WTC11 (cell line): ENCODE results near the gene PDPK1. TPM values are rescaled to one million over a fixed set of nuclear protein-coding genes. Genes with fewer than 3 reads are reported as not detected.

Experiments used
- ATAC-seq: fragments of 200-7000 bp; cut with Tn5 transposase; 2 replicates; pipeline ENCODE4 v1.10.0; 2021; ENCODE audit warnings: mild to moderate bottlenecking, moderate library complexity
- CTCF ChIA-PET: fragments of 300-600 bp; sonication (Branson Sonifier 250); formaldehyde crosslinking; loops from one replicate; lab custom pipeline; 2021; ENCODE audit warnings: antibody characterized with exemption; lab: Charles Lee
- POLR2A ChIA-PET: fragments of 350-600 bp; sonication (Branson Sonifier 250); formaldehyde crosslinking; loops from one replicate; lab custom pipeline; 2021; ENCODE audit warnings: antibody characterized with exemption; lab: Charles Lee
- DNase-seq: peaks from one replicate; pipeline ENCODE4 v3.0.0; 2021; ENCODE audit warnings: low spot score
- H3K27ac Mint-ChIP-seq: 2 replicates; pipeline ENCODE4 v1.8.0; 2021; ENCODE audit warnings: mixed read lengths
- H3K27me3 Mint-ChIP-seq: 2 replicates; pipeline ENCODE4 v1.8.0; 2021; ENCODE audit warnings: low read depth, mild to moderate bottlenecking, moderate library complexity, mixed read lengths
- H3K36me3 Mint-ChIP-seq: 2 replicates; pipeline ENCODE4 v1.8.0; 2021; ENCODE audit warnings: mixed read lengths
- H3K4me1 Mint-ChIP-seq: 2 replicates; pipeline ENCODE4 v1.8.0; 2022; ENCODE audit warnings: mixed read lengths
- H3K4me3 Mint-ChIP-seq: 2 replicates; pipeline ENCODE4 v1.8.0; 2021; ENCODE audit warnings: mild to moderate bottlenecking, moderate library complexity, mixed read lengths
- H3K9me3 Mint-ChIP-seq: 2 replicates; pipeline ENCODE4 v1.8.0; 2021; ENCODE audit warnings: mixed read lengths
- CREB1 ChIP-seq: sonication (generic); formaldehyde crosslinking; IDR thresholded peaks from 2 replicates; pipeline ENCODE4 v1.8.0; 2023; ENCODE audit warnings: mild to moderate bottlenecking, missing genetic modification reagents
- CREM ChIP-seq: sonication (generic); formaldehyde crosslinking; IDR thresholded peaks from 2 replicates; pipeline ENCODE4 v1.8.1; 2022; ENCODE audit warnings: mild to moderate bottlenecking, missing genetic modification reagents, moderate library complexity
- FOXP1 ChIP-seq: sonication (generic); formaldehyde crosslinking; IDR thresholded peaks from 2 replicates; pipeline ENCODE4 v1.8.0; 2022; ENCODE audit warnings: missing genetic modification reagents, mild to moderate bottlenecking, moderate library complexity, borderline replicate concordance
- GABPB1 ChIP-seq: sonication (generic); formaldehyde crosslinking; IDR thresholded peaks from 2 replicates; pipeline ENCODE4 v1.8.1; 2023; ENCODE audit warnings: mild to moderate bottlenecking, missing genetic modification reagents
- KAT7 ChIP-seq: sonication (generic); formaldehyde crosslinking; IDR thresholded peaks from 2 replicates; pipeline ENCODE4 v1.8.1; 2023; ENCODE audit warnings: missing genetic modification reagents, mild to moderate bottlenecking, borderline replicate concordance
- NFE2L1 ChIP-seq: sonication (generic); formaldehyde crosslinking; IDR thresholded peaks from 2 replicates; pipeline ENCODE4 v1.8.1; 2023; ENCODE audit warnings: missing genetic modification reagents
- NR1H2 ChIP-seq: sonication (generic); formaldehyde crosslinking; IDR thresholded peaks from 2 replicates; pipeline ENCODE4 v1.9.0; 2021; ENCODE audit warnings: mild to moderate bottlenecking, moderate library complexity, missing genetic modification reagents
- NR2C2 ChIP-seq: sonication (generic); formaldehyde crosslinking; IDR thresholded peaks from 2 replicates; pipeline ENCODE4 v1.8.0; 2022; ENCODE audit warnings: mild to moderate bottlenecking, missing genetic modification reagents
- RELA ChIP-seq: sonication (generic); formaldehyde crosslinking; IDR thresholded peaks from 2 replicates; pipeline ENCODE4 v1.8.1; 2022; ENCODE audit warnings: missing genetic modification reagents, mild to moderate bottlenecking, borderline replicate concordance
- ZNF219 ChIP-seq: sonication (generic); formaldehyde crosslinking; IDR thresholded peaks from 2 replicates; pipeline ENCODE4 v1.8.0; 2023; ENCODE audit warnings: missing genetic modification reagents, mild to moderate bottlenecking, borderline replicate concordance
- ZNF416 ChIP-seq: fragments of 250-450 bp; sonication (Bioruptor Pico); IDR thresholded peaks from 2 replicates; pipeline ENCODE4 v1.9.0; 2021; ENCODE audit warnings: mild to moderate bottlenecking, inconsistent platforms
- total RNA-seq: library from RNA; stranded (reverse); gene quantifications from 3 replicates; pipeline ENCODE4 v1.2.3, GENCODE V29; 2021
- TF ChIP-seq, protein P1 (sequence below): sonication (generic); formaldehyde crosslinking; conservative IDR thresholded peaks from 2 replicates; pipeline ENCODE4 v1.8.1; 2023; ENCODE audit warnings: mild to moderate bottlenecking, low read depth, missing genetic modification reagents, moderate library complexity
- TF ChIP-seq, protein P2 (sequence below): sonication (generic); formaldehyde crosslinking; conservative IDR thresholded peaks from 2 replicates; pipeline ENCODE4 v1.8.1; 2022; ENCODE audit warnings: mild to moderate bottlenecking, missing genetic modification reagents
- TF ChIP-seq, protein P3 (sequence below): sonication (generic); formaldehyde crosslinking; IDR thresholded peaks from 2 replicates; pipeline ENCODE4 v1.8.1; 2023; ENCODE audit warnings: mild to moderate bottlenecking, missing genetic modification reagents, moderate library complexity
- TF ChIP-seq, protein P4 (sequence below): fragments of 250-450 bp; sonication (Bioruptor Pico); conservative IDR thresholded peaks from 2 replicates; pipeline ENCODE4 v1.9.0; 2021; ENCODE audit warnings: mild to moderate bottlenecking
- TF ChIP-seq, protein P5 (sequence below): sonication (generic); formaldehyde crosslinking; IDR thresholded peaks from 2 replicates; pipeline ENCODE4 v1.8.0; 2022; ENCODE audit warnings: mild to moderate bottlenecking, missing genetic modification reagents
- TF ChIP-seq, protein P6 (sequence below): sonication (generic); formaldehyde crosslinking; IDR thresholded peaks from 2 replicates; pipeline ENCODE4 v1.8.1; 2022; ENCODE audit warnings: low read depth, missing genetic modification reagents, borderline replicate concordance
- TF ChIP-seq, protein P7 (sequence below): fragments of 250-450 bp; sonication (Bioruptor Pico); IDR thresholded peaks from 2 replicates; pipeline ENCODE4 v1.9.0; 2021; ENCODE audit warnings: mild to moderate bottlenecking
- TF ChIP-seq, protein P8 (sequence below): sonication (generic); formaldehyde crosslinking; IDR thresholded peaks from 2 replicates; pipeline ENCODE4 v1.8.1; 2022; ENCODE audit warnings: missing genetic modification reagents, borderline replicate concordance

The PDPK1 gene
- total RNA-seq, 1 experiment from 2014 or later = 31.4 TPM

DNA sequence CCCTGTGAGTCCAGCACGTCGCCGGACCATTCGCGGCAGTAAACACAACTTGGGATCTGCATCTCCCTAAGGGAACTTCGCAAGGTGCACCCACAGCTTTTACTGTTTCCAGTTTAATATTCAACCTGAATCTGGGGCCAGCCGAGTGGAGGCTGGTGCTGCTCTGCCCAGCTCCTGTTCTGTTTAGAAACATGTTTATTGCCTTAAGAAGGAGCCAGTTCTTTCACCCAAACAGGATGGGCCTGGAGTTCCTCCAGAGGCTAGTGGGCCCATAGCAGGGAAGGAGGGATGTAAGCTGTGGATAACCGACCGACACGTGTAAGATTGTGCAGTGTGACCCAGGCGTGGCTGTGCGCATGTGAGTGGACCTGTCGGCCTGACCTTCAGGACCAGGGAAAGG is 45.5 kb upstream of the PDPK1 start:
- H3K9me3 Mint-ChIP-seq = no peaks in the 10 kb centered on the region

DNA sequence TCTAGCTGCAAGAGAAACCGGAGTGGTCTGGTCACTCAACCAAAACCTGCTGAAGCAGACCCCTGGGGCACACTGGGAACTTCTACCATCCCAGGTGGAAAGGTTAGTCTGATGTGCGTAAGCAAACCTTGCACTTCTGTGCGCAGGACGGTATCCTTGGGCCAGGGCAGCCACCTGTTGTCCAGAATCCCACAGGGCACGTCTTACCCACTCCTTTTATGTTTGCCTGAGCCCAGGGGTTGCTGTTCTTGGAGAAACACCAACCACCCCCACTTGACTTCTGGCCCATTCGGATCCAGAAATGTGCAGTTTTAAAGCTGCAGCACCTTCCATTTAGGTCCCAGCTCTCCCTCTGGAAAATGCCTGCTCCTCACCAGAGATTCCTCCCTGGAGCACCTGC is 44.2 kb upstream of the PDPK1 start:
- ATAC-seq (no peak), DNase-seq (no peak)
- Mint-ChIP-seq H3K9me3 (no peaks in the 10 kb centered on the region), H3K4me1 (no peaks in the 10 kb centered on the region), H3K4me3 (no peak overlapping the region), H3K36me3 (peaks cover 5% of the 10 kb centered on the region)
- ChIA-PET CTCF (no interaction called here), POLR2A (no interaction called here)
- TF ChIP-seq NFE2L1 (CRISPR knock-in tag) = no peak
- TF ChIP-seq NR2C2 (CRISPR knock-in tag) = no peak
- TF ChIP-seq RELA (CRISPR knock-in tag) = no peak
- no peak for TF ChIP-seq ZNF416 (CRISPR knock-in tag)
- TF ChIP-seq, protein P1, sequence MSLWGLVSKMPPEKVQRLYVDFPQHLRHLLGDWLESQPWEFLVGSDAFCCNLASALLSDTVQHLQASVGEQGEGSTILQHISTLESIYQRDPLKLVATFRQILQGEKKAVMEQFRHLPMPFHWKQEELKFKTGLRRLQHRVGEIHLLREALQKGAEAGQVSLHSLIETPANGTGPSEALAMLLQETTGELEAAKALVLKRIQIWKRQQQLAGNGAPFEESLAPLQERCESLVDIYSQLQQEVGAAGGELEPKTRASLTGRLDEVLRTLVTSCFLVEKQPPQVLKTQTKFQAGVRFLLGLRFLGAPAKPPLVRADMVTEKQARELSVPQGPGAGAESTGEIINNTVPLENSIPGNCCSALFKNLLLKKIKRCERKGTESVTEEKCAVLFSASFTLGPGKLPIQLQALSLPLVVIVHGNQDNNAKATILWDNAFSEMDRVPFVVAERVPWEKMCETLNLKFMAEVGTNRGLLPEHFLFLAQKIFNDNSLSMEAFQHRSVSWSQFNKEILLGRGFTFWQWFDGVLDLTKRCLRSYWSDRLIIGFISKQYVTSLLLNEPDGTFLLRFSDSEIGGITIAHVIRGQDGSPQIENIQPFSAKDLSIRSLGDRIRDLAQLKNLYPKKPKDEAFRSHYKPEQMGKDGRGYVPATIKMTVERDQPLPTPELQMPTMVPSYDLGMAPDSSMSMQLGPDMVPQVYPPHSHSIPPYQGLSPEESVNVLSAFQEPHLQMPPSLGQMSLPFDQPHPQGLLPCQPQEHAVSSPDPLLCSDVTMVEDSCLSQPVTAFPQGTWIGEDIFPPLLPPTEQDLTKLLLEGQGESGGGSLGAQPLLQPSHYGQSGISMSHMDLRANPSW (CRISPR knock-in tag) = no peak
- TF ChIP-seq CREM (CRISPR knock-in tag) = no peak
- TF ChIP-seq, protein P2, sequence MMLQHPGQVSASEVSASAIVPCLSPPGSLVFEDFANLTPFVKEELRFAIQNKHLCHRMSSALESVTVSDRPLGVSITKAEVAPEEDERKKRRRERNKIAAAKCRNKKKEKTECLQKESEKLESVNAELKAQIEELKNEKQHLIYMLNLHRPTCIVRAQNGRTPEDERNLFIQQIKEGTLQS (CRISPR knock-in tag) = no peak
- TF ChIP-seq, protein P3, sequence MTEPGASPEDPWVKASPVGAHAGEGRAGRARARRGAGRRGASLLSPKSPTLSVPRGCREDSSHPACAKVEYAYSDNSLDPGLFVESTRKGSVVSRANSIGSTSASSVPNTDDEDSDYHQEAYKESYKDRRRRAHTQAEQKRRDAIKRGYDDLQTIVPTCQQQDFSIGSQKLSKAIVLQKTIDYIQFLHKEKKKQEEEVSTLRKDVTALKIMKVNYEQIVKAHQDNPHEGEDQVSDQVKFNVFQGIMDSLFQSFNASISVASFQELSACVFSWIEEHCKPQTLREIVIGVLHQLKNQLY (CRISPR knock-in tag) = no peak
- no peak for TF ChIP-seq KAT7 (CRISPR knock-in tag)
- TF ChIP-seq, all 79 proteins: peak for 0
- H3K27me3 Mint-ChIP-seq = no peaks in the 10 kb centered on the region
- H3K27ac Mint-ChIP-seq = no peak overlapping the region

More for the DNA sequence above, 45.5 kb upstream of the PDPK1 start:
- Mint-ChIP-seq H3K4me1 (0 out of 2 replicates have a peak, but pooled peaks cover under 1% of the 10 kb centered on the region), H3K27ac (no peak overlapping the region), H3K27me3 (no peaks in the 10 kb centered on the region), H3K36me3 (no peaks in the 10 kb centered on the region; the same call in 1 of the 2 replicates), H3K4me3 (no peak overlapping the region)
- ATAC-seq (no peak), DNase-seq (no peak)
- ChIA-PET POLR2A (no interaction called here), CTCF (interaction anchor here (1.5 kb wide), 1 partner anchor 9 kb away, joined by 9 read pairs; no protein-coding TSS in a partner anchor)
- no peak for TF ChIP-seq NR1H2
- TF ChIP-seq, protein P4, sequence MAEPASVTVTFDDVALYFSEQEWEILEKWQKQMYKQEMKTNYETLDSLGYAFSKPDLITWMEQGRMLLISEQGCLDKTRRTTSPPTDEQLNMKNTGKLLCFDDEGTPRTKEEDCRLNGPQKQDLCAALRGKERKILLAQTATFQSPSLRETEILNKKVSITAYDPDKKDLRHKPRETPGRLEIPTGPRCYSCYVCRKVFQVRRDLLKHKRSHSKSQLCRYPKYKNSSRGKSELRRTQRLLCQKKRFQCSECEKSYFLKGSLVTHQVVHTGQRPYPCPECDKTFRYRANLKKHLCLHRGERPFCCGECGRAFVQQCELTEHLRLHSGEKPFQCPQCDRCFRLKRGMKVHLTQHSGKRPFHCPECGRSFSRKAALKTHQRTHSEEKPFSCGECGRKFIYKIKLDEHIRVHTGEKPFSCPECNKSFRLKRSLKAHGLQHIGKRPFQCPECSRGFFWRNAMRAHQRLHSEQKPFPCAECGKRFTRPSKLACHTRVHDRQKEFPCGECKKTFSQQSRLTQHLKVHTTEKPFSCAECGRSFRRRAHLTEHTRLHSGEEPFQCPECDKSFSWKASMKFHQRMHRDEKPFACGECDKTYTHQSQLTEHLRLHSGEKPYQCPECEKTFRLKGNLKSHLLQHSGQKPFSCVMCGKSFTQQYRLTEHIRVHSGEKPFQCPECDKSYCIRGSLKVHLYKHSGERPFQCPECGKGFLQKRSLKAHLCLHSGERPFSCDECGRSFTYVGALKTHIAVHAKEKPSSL (CRISPR knock-in tag) = no peak
- TF ChIP-seq, protein P5, sequence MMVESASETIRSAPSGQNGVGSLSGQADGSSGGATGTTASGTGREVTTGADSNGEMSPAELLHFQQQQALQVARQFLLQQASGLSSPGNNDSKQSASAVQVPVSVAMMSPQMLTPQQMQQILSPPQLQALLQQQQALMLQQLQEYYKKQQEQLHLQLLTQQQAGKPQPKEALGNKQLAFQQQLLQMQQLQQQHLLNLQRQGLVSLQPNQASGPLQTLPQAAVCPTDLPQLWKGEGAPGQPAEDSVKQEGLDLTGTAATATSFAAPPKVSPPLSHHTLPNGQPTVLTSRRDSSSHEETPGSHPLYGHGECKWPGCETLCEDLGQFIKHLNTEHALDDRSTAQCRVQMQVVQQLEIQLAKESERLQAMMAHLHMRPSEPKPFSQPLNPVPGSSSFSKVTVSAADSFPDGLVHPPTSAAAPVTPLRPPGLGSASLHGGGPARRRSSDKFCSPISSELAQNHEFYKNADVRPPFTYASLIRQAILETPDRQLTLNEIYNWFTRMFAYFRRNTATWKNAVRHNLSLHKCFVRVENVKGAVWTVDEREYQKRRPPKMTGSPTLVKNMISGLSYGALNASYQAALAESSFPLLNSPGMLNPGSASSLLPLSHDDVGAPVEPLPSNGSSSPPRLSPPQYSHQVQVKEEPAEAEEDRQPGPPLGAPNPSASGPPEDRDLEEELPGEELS (CRISPR knock-in tag) = no peak
- TF ChIP-seq FOXP1 = no peak
- TF ChIP-seq, protein P6, sequence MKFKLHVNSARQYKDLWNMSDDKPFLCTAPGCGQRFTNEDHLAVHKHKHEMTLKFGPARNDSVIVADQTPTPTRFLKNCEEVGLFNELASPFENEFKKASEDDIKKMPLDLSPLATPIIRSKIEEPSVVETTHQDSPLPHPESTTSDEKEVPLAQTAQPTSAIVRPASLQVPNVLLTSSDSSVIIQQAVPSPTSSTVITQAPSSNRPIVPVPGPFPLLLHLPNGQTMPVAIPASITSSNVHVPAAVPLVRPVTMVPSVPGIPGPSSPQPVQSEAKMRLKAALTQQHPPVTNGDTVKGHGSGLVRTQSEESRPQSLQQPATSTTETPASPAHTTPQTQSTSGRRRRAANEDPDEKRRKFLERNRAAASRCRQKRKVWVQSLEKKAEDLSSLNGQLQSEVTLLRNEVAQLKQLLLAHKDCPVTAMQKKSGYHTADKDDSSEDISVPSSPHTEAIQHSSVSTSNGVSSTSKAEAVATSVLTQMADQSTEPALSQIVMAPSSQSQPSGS (CRISPR knock-in tag) = no peak
- TF ChIP-seq, protein P7, sequence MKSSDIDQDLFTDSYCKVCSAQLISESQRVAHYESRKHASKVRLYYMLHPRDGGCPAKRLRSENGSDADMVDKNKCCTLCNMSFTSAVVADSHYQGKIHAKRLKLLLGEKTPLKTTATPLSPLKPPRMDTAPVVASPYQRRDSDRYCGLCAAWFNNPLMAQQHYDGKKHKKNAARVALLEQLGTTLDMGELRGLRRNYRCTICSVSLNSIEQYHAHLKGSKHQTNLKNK (CRISPR knock-in tag) = no peak
- no peak for TF ChIP-seq CREM (CRISPR knock-in tag)
- TF ChIP-seq, protein P8, sequence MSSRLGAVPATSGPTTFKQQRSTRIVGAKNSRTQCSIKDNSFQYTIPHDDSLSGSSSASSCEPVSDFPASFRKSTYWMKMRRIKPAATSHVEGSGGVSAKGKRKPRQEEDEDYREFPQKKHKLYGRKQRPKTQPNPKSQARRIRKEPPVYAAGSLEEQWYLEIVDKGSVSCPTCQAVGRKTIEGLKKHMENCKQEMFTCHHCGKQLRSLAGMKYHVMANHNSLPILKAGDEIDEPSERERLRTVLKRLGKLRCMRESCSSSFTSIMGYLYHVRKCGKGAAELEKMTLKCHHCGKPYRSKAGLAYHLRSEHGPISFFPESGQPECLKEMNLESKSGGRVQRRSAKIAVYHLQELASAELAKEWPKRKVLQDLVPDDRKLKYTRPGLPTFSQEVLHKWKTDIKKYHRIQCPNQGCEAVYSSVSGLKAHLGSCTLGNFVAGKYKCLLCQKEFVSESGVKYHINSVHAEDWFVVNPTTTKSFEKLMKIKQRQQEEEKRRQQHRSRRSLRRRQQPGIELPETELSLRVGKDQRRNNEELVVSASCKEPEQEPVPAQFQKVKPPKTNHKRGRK = no peak
- TF ChIP-seq CREB1 (CRISPR knock-in tag) = no peak
- TF ChIP-seq NR2C2 (CRISPR knock-in tag) = no peak
- TF ChIP-seq GABPB1 = no peak
- TF ChIP-seq ZNF219 (CRISPR knock-in tag) = no peak
